Mesendoderm (in vitro differentiated cells): ENCODE data around the gene RBM33.

Experiments used
- DNase-seq: peaks from one replicate; pipeline ENCODE4 v3.0.0; 2013
- H2AK5ac ChIP-seq: 2 replicates; pipeline ENCODE4 v1.6.1; 2013; ENCODE audit warnings: low read length, inconsistent platforms
- H2BK120ac ChIP-seq: 2 replicates; pipeline ENCODE4 v1.6.1; 2013; ENCODE audit warnings: low read depth, mild to moderate bottlenecking, low read length, moderate library complexity, mixed read lengths
- H2BK15ac ChIP-seq: replicated peaks from 2 replicates; pipeline ENCODE4 v1.6.1; 2013; ENCODE audit warnings: low read depth, mild to moderate bottlenecking, moderate library complexity
- H2BK5ac ChIP-seq: 2 replicates; pipeline ENCODE4 v1.6.1; 2013; ENCODE audit warnings: low read length, inconsistent platforms
- H3K18ac ChIP-seq: 2 replicates; pipeline ENCODE4 v1.6.1; 2013; ENCODE audit warnings: mild to moderate bottlenecking, low read length, mixed read lengths
- H3K23ac ChIP-seq: one replicate; pipeline ENCODE4 v1.6.1; 2013; ENCODE audit warnings: low read length
- H3K27ac ChIP-seq: 2 replicates; pipeline ENCODE4 v1.5.1; 2013; ENCODE audit warnings: low read depth, mild to moderate bottlenecking, inconsistent platforms, low read length, moderate library complexity
- H3K27me3 ChIP-seq: 2 replicates; pipeline ENCODE4 v1.6.1; 2013; ENCODE audit warnings: low read length, control low read depth, mild to moderate bottlenecking, inconsistent platforms; ENCODE audit not compliant: insufficient read depth, poor library complexity
- H3K36me3 ChIP-seq: 2 replicates; pipeline ENCODE4 v1.6.1; 2013; ENCODE audit warnings: low read length, inconsistent platforms; ENCODE audit not compliant: control insufficient read depth, insufficient read depth
- H3K4ac ChIP-seq: one replicate; pipeline ENCODE4 v1.6.1; 2013; ENCODE audit warnings: low read depth, mild to moderate bottlenecking, low read length, moderate library complexity
- H3K4me1 ChIP-seq: 2 replicates; pipeline ENCODE4 v1.6.1; 2013; ENCODE audit warnings: low read depth, low read length, inconsistent platforms; ENCODE audit not compliant: control insufficient read depth
- H3K4me2 ChIP-seq: 2 replicates; pipeline ENCODE4 v1.6.1; 2013; ENCODE audit warnings: low read length
- H3K4me3 ChIP-seq: 2 replicates; pipeline ENCODE4 v1.5.1; 2013; ENCODE audit warnings: mild to moderate bottlenecking, low read length
- H3K56ac ChIP-seq: one replicate; pipeline ENCODE4 v1.6.1; 2013; ENCODE audit warnings: low read length
- H3K79me1 ChIP-seq: 2 replicates; pipeline ENCODE4 v1.6.1; 2013; ENCODE audit warnings: low read length, inconsistent platforms
- H3K79me2 ChIP-seq: 2 replicates; pipeline ENCODE4 v1.6.1; 2013; ENCODE audit warnings: mild to moderate bottlenecking, low read length; ENCODE audit not compliant: control insufficient read depth, insufficient read depth
- H3K9ac ChIP-seq: 2 replicates; pipeline ENCODE4 v1.6.1; 2013; ENCODE audit warnings: low read length, inconsistent platforms
- H4K5ac ChIP-seq: one replicate; pipeline ENCODE4 v1.6.1; 2013; ENCODE audit warnings: low read length
- H4K8ac ChIP-seq: one replicate; pipeline ENCODE4 v1.6.1; 2013; ENCODE audit warnings: low read depth, mild to moderate bottlenecking, control low read depth, low read length, moderate library complexity
- WGBS: extraction: QIAGEN DNeasy Blood & Tissue Kit; methylation state at CpG from one replicate; pipeline ENCODE4 v1.1.7; 2013; ENCODE audit warnings: low lambda C conversion rate, missing lambda C conversion rate; ENCODE audit not compliant: insufficient coverage; ENCODE audit errors: extremely low coverage; 5-methylcytosine and 5-hydroxymethylcytosine counted together

RBM33 gene

GRCh38 chr7:155729847-155730246 lies 85.4 kb downstream of the RBM33 start:
- H3K79me2 ChIP-seq = no peaks in the 10 kb centered on the region
- no peak overlapping the region for H2BK15ac ChIP-seq
- H3K4me3 ChIP-seq = no peak overlapping the region
- no peak for DNase-seq
- no peak overlapping the region for H3K18ac ChIP-seq
- H3K36me3 ChIP-seq = no peaks in the 10 kb centered on the region
- no peaks in the 10 kb centered on the region for H3K27me3 ChIP-seq
- H4K8ac ChIP-seq = no peak overlapping the region
- H4K5ac ChIP-seq = no peak overlapping the region
- H3K4me1 ChIP-seq = no peaks in the 10 kb centered on the region
- no peak overlapping the region for H3K4me2 ChIP-seq
- H3K23ac ChIP-seq = no peak overlapping the region
- no peak overlapping the region for H2BK5ac ChIP-seq
- H3K9ac ChIP-seq = no peak overlapping the region
- no CpG with 5 or more reads among the region's 6 CpGs for WGBS
- H2AK5ac ChIP-seq = no peak overlapping the region
- no peak overlapping the region for H3K4ac ChIP-seq
- H3K56ac ChIP-seq = no peak overlapping the region
- no peak overlapping the region for H3K27ac ChIP-seq
- H2BK120ac ChIP-seq = no peak overlapping the region
- peaks cover 22% of the 10 kb centered on the region for H3K79me1 ChIP-seq

DNA sequence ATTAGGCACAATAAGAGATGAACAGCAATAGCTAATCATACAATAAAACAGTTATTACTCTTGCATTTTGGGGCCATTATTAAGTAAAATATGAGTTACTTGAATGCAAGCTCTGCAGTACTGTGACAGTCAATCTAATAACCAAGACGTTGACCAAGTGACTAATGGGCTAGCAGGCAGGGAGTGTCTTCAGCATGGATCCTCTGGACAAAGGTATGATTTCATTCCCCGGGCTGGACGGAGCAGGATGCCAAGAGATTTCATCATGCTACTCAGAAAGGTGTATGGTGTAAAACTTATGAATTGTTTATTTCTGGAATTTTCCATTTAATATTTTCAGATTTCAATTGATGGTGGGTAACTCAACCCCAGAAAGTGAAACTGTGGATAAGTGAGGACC lies 86.9 kb downstream of the RBM33 start:
- H3K56ac ChIP-seq = no peak overlapping the region
- no peak overlapping the region for H3K23ac ChIP-seq
- H2AK5ac ChIP-seq = no peak overlapping the region
- WGBS = no CpG with 5 or more reads among the region's 3 CpGs
- no peak for DNase-seq
- peaks cover 22% of the 10 kb centered on the region for H3K79me1 ChIP-seq
- no peaks in the 10 kb centered on the region for H3K36me3 ChIP-seq
- H3K4ac ChIP-seq = no peak overlapping the region
- no peak overlapping the region for H3K4me3 ChIP-seq
- H2BK120ac ChIP-seq = no peak overlapping the region
- no peak overlapping the region for H4K8ac ChIP-seq
- no peak overlapping the region for H4K5ac ChIP-seq
- no peak overlapping the region for H3K9ac ChIP-seq
- H3K4me1 ChIP-seq = no peaks in the 10 kb centered on the region
- H3K27me3 ChIP-seq = no peaks in the 10 kb centered on the region
- H3K27ac ChIP-seq = no peak overlapping the region
- no peak overlapping the region for H3K4me2 ChIP-seq
- no peak overlapping the region for H2BK5ac ChIP-seq
- no peak overlapping the region for H3K18ac ChIP-seq
- no peak overlapping the region for H2BK15ac ChIP-seq
- no peaks in the 10 kb centered on the region for H3K79me2 ChIP-seq

DNA sequence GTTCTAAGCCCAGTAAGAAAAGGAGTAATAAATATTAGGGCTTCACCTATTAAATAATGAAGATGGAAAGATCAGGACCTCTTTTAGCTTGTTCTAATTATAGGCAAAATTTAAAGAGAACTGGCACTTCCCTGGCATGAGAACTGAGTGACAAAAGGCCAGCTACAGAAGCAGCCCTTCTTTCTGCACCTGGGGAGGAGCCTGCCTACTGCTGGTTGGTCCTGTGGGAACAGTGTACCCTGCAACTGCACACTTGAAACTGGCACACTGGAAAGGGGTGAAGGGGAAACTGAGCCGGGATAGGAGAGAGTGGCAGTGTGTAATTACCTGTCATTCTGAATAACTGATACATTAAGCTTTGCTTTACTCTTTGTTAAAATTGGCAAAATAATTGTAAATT lies 87.4 kb downstream of the RBM33 start:
- Histone ChIP-seq H2BK120ac (no peak overlapping the region), H3K27me3 (no peaks in the 10 kb centered on the region), H4K8ac (no peak overlapping the region), H3K4me2 (no peak overlapping the region), H3K36me3 (no peaks in the 10 kb centered on the region), H3K4me1 (no peaks in the 10 kb centered on the region), H2AK5ac (no peak overlapping the region), H3K79me1 (peaks cover 22% of the 10 kb centered on the region), H3K79me2 (no peaks in the 10 kb centered on the region), H2BK15ac (no peak overlapping the region), H3K4ac (no peak overlapping the region), H3K23ac (no peak overlapping the region), H3K27ac (no peak overlapping the region), H3K4me3 (no peak overlapping the region), H3K9ac (no peak overlapping the region), H3K56ac (no peak overlapping the region), H3K18ac (no peak overlapping the region), H4K5ac (no peak overlapping the region), H2BK5ac (no peak overlapping the region)
- DNase-seq = no peak
- WGBS = no CpG with 5 or more reads among the region's 1 CpG

GRCh38 chr7:155732286-155732685 lies 87.8 kb downstream of the RBM33 start:
- Histone ChIP-seq H3K79me1 (peaks cover 25% of the 10 kb centered on the region), H3K27ac (no peak overlapping the region), H4K5ac (no peak overlapping the region), H2BK120ac (no peak overlapping the region), H2BK15ac (no peak overlapping the region), H3K36me3 (no peaks in the 10 kb centered on the region), H3K4me3 (no peak overlapping the region), H2BK5ac (no peak overlapping the region), H4K8ac (no peak overlapping the region), H3K56ac (no peak overlapping the region), H2AK5ac (no peak overlapping the region), H3K18ac (no peak overlapping the region), H3K9ac (no peak overlapping the region), H3K4ac (no peak overlapping the region), H3K23ac (no peak overlapping the region), H3K4me2 (no peak overlapping the region), H3K4me1 (no peaks in the 10 kb centered on the region), H3K27me3 (no peaks in the 10 kb centered on the region), H3K79me2 (no peaks in the 10 kb centered on the region)
- DNase-seq = no peak
- WGBS = no CpG with 5 or more reads among the region's 6 CpGs

GRCh38 chr7:155733582-155734444 lies 89.4 kb downstream of the RBM33 start:
- Histone ChIP-seq H3K4ac (no peak overlapping the region), H3K23ac (no peak overlapping the region), H3K56ac (no peak overlapping the region), H2BK15ac (no peak overlapping the region), H3K36me3 (peaks cover 4% of the 10 kb centered on the region), H2BK120ac (no peak overlapping the region), H3K4me1 (no peaks in the 10 kb centered on the region), H3K18ac (no peak overlapping the region), H3K4me3 (no peak overlapping the region), H2AK5ac (no peak overlapping the region), H3K4me2 (no peak overlapping the region), H3K27ac (no peak overlapping the region), H2BK5ac (no peak overlapping the region), H3K79me1 (peaks cover 23% of the 10 kb centered on the region), H4K8ac (no peak overlapping the region), H3K9ac (no peak overlapping the region), H3K79me2 (no peaks in the 10 kb centered on the region), H4K5ac (no peak overlapping the region), H3K27me3 (no peaks in the 10 kb centered on the region)
- DNase-seq = no peak
- no CpG with 5 or more reads among the region's 14 CpGs for WGBS

DNA sequence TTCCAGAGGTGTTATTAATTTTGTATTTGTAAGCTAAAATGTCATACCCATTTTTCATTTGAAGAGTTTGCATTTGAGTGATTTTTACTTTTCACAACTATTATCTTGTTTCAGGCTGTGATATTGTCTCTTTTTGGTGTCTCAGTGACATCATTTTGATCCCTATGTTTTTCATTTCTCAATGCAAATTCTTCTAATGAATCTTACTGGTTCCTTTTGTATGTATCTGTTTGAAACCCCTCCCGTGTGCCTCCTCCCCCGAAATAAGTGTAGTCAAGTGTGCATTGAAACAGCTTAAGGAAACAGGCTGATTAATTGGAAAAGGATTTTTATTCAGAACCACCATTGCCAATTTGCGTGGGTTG lies 90.0 kb downstream of the RBM33 start:
- no peak overlapping the region for H3K4me2 ChIP-seq
- H4K5ac ChIP-seq = no peak overlapping the region
- H3K79me2 ChIP-seq = no peaks in the 10 kb centered on the region
- H2BK120ac ChIP-seq = no peak overlapping the region
- H3K27me3 ChIP-seq = no peaks in the 10 kb centered on the region
- H3K4ac ChIP-seq = no peak overlapping the region
- DNase-seq = no peak
- WGBS = no CpG with 5 or more reads among the region's 3 CpGs
- H4K8ac ChIP-seq = no peak overlapping the region
- H3K18ac ChIP-seq = no peak overlapping the region
- H2BK5ac ChIP-seq = no peak overlapping the region
- H3K79me1 ChIP-seq = peaks cover 24% of the 10 kb centered on the region
- H2BK15ac ChIP-seq = no peak overlapping the region
- no peaks in the 10 kb centered on the region for H3K4me1 ChIP-seq
- no peak overlapping the region for H3K9ac ChIP-seq
- H3K56ac ChIP-seq = no peak overlapping the region
- H3K23ac ChIP-seq = no peak overlapping the region
- peaks cover 4% of the 10 kb centered on the region for H3K36me3 ChIP-seq
- no peak overlapping the region for H3K27ac ChIP-seq
- no peak overlapping the region for H3K4me3 ChIP-seq
- H2AK5ac ChIP-seq = no peak overlapping the region
